Stimulated activated CD8-positive, alpha-beta memory T cell treated with anti-CD3 and anti-CD28 coated beads, Interleukin-7, amount 100 ng/mL, for 48 hours (primary cell): ENCODE measurements around the gene CSNK1E.

Source experiments
- DNase-seq, 2 donors: peaks; one replicate each; pipeline ENCODE4 v3.0.0-alpha.2; 2020; ENCODE audit warnings: low read depth in 1 of 2; ENCODE audit errors: extremely low read depth in 1 of 2

The CSNK1E gene

DNA sequence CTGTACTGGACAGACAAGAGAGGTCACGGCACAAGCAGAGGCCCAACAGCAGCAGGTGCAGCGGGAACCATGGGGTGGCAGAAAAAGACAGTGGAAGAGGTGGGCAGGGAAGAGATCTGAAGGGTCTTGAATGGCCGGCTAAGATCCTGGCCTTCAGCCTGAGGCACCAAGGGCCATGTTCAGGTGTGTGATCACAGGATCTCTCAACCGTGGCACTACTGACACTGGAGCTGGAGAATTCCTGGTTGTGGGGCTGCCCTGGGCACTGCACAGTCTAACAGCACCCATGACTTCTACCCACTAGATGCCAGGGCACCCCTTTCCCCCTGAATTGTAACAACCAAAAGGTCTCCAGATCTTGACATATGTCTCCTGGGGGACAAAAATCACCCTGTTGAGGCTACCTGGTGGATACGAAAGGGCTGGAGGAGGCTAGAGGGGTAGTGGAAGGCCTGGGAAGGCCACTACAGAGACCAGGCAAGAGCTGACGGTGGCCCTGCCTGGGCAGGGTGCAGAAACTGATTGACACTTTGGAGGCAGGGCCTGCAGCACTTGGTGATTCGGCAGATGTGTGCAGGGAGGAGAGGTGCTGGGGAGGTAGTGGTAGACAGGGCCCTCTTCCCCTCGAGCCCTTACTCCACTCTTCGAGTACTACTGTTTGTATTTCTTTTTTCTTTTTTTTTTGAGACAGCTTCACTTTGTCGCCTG, 8.3 kb downstream of the CSNK1E start:
- DNase-seq, result no peak

DNA sequence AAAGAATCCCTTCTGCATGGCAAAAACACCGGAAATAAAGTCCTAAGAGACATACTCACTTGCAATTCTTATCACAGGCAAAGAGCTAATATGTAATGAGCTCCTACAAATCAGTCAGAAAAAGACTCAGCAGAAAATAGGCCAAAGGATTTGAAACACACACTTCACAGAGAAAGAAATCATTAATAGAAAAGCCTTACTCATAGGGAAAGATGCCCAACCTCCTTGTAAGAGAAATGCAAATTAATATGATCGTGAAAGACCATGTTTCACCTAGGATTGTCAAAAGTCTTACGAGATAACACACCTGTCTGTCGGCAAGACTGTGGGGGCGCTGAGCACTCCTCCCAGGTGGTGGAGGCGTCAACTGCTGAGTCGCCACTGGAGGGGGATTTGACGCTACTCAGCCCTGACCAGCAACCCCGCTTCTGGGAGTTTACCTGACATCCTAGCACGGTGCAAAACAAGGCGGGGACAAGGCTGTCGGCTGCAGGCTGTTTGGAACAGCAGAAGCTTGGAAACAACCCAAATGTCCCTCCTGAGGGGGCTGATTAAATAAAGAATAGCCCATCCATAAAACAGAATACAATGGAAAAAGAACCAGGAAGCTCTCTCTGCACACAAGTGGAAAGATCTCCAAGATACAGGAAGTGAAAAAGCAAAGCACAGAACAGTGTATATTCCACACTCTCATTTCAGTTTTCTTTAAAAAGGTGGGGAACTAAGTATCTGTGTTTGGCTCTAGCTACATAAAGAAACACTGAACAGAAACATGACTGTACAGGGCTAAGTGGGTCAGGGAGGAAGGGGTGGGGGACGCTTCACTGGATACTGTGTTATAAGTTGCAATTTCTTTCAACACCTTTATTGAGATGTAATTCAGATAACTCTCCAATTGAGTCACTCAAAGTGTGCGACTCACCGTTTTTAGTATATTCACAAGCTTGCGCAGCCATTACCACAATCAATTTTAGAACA, 11.5 kb downstream of the CSNK1E start:
- DNase-seq, result no peak

DNA sequence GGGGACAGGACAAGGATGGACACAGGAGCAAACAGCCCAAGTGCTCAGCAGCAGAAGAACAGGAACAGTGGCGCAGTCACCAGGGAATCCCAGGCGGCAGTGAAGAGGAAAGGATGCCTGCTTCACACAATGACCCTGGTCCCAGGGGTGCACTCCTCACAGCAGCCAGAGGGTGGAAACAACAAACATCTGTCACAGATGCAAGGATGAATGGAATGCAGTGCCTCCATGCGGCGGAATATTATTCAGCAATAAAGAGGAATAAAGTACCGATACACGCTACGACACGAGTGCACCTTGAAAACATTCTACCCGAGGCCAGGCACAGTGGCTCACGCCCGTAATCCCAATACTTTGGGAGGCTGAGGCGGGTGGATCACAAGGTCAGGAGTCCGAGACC, 12.7 kb downstream of the CSNK1E start:
- no peak for DNase-seq

GRCh38 chr22:38303974-38304373, 13.3 kb downstream of the CSNK1E start:
- no peak for DNase-seq

DNA sequence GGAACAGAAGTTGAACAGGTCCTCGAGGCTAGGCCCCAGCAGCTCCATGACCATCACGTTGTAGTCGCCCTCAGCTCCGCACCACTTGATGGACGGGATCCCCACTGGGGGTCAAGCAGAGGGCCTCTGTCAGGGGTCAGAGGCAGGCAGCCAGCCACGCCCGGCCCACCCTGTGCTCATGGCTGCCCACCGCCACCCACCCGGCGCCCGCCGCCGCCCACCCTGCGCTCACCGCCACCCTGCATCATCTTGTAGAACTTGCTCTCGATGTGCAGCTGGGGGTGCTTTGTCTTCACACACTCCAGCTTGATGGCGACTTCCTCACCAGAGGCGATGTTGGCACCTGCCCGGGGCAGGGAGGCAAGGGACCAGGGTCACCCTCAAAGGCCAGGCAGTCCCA, 14.3 kb downstream of the CSNK1E start:
- DNase-seq, result no peak

DNA sequence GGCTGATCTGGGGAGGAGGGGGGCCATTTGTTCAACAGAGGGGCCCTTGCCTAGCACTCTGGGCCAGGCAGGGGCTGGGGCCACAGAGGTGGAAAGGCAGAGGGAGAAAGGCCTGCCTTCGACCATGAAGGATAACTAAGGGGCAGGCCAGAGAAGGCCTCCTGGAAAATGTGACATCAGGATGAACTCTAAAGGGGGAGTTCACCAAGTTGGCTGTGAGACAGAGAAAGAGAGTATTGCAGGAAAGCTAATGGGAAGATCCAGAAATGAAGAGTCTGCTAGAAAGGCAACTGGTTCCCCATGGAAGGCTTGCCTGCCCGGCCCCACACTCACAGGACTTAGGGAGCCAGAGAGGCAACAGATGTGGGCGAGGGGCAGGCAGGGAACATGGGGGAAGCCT, 16.3 kb downstream of the CSNK1E start:
- no peak for DNase-seq

DNA sequence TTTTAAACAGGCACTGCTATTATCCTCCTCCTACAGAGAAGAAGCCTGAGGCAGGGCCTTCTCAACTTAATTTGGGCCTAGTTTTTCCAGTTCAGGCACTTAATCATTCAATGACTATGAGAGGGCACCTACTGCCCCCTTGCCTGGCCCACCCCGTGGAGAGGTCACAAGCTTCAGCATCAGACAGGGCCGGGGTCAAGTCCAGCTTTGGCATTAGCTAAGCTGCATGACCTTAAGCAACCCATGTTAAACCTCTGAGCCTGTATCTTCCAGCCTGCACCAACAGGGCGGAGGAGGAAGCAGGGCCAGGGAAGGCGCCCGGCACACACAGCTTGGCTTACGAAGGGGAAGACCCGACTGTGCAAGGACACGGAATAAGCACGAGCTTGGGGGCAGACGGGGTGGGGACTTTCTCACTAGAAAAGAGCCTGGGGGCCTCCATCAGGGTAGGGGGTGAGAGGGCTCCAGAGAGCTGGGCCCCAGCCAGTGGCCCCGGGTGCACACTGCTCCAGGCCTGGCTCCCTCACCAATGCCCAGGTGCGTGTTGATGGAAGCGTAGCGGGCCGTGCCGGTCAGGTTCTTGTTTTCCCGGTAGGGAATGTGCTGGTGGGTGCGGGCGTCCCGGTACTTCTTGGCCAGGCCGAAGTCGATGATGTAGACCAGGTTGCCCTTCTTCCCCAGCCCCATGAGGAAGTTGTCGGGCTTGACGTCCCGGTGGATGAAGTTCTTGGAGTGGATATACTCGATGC, 16.9 kb downstream of the CSNK1E start:
- no peak for DNase-seq

GRCh38 chr22:38299770-38300102, 17.5 kb downstream of the CSNK1E start:
- no peak for DNase-seq

DNA sequence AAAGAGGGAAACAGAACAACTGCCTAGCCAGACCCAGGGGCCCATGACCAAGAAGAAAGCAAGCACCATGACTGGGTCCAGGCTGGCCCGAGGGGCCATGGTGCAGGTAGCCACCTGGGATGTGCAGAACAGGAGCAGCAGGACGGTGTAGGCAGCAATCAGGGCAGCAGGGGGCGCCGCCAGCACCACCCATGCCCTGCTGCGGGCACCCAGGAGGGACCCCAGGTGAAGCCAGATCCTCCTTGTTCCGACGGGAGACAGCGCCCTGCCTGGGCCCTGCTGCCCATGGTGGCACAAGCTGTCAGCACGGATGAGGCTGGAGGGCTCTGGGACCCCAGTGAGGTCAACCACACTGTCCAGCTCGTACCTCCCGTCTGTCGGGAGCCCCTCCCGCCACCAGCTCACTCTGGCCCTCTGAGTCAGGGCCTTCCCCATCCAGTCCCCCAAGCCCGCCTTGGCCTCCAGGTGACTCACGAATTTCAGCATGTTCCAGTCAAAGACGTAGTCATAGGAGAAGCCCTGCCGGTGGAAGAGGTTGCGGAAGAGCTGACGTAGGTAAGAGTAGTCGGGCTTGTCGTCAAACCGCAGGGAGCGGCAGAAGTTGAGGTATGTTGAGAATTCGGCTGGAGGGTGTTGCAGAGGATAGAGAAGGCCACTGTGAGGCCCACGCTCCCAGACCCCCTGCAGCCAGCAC, 18.8 kb downstream of the CSNK1E start:
- DNase-seq, result no peak

DNA sequence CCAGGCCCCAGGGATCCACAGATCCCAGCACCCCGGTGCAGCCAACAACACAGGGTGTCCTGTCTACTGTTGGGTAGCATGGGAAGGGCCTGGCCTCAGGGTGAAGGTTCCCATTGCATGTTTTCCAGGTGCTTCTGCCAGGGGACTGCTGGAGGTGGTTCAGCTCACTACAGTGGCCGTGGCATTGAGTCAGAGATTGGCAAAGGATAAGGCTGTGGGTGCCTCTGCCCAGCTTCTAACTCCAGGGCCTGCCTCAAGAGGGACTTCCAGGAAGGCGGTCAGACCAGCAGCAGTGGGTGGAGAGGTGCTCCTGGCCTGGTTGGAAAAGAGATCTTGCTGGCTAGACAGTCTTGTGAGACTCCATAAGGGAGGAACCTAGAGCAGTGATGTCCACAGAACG, 20.9 kb downstream of the CSNK1E start:
- no peak for DNase-seq

DNA sequence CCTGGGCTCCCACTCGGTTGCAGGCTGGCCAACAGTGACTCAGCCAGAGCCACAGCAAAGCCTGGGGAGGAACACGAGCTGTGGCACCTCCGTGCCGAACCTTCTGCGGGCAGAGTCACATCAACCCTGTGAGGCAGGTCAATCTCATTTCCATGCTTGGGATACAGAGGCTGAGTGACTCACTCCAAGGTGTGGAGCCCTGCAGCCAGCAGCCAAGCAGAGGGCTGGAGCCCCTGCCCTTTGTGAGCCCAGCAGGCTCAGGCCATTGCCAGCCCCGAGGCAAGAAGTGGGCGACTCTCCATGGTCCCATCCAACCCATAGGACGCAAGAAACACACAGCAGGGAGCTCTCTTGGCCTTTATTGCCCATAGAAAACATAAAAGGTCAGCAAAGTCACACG, 21.4 kb downstream of the CSNK1E start:
- no peak for DNase-seq

- DNase-seq, result no peak
Measured at GRCh38 chr22:38295339-38295738, 21.9 kb downstream of the CSNK1E start.

DNA sequence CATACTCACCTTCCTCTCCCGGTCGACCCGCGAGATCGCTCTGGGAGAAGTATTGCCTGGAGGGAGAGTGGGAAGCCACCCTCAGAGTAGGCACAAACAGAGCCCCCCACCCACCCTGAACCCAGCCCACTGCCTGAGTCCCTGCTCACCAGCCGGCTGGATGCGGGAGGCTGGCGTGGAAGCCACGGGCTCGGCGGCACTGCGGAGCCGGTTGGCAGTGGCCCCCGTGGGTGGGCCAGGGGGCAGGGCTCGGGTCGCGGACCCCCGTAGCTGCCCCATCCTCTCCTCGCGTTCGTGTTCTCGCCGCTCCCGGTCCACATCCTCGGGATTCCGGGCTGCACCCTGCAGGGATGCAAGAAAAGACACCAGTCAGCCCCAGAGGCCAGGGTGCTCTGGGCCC, 23.0 kb downstream of the CSNK1E start:
- DNase-seq, result no peak

GRCh38 chr22:38292694-38293093, 24.5 kb downstream of the CSNK1E start:
- DNase-seq, result no peak

GRCh38 chr22:38291201-38291777, 25.9 kb downstream of the CSNK1E start:
- no peak for DNase-seq

DNA sequence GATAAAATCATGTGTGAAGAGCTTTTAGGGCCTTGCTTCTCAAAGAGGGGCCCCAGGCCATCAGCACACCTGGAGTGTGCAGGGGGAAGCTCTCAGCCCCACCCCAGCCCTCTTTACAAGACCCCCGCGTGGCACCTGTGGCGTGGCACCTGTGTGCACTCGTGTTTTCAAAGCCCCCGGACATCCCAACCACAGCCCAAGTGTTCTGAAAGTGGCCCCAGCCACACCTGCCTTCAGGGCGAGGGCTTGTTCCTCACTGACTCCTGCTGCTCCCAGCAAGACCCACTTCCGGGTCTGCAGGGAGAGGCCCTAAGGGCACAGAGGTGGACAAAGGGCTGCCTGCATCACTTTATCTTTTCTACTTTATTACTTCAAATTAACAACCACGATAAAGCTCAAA, 26.9 kb downstream of the CSNK1E start:
- DNase-seq, result no peak

DNA sequence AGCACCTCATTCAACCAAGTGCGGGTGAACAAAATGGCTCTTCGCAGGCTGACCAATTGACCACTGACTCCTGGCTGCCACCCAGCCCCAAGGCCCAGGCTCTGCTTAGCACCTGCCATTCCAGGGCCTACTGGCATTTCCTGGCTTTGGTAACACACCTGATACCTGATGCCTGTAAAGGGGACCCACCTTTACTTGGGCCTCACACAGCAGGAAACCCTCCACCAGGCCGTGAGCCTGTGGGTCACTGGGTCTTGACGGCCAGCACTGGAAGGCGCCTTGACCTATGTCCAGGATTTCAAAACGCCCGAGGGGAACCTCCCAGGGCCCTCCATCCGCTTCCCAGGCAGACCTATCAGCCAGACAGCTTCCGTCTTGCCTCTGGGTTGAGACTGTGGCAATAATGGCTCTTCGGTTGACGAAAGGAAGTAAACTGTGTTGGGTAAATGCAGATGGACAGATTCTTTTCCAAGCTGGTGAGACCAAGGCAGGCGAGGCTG, 27.6 kb downstream of the CSNK1E start:
- DNase-seq, result no peak

GRCh38 chr22:38286915-38287669, 30.1 kb downstream of the CSNK1E start:
- no peak for DNase-seq

- DNase-seq, result no peak
Measured at GRCh38 chr22:38285018-38285417, 32.2 kb downstream of the CSNK1E start.

DNA sequence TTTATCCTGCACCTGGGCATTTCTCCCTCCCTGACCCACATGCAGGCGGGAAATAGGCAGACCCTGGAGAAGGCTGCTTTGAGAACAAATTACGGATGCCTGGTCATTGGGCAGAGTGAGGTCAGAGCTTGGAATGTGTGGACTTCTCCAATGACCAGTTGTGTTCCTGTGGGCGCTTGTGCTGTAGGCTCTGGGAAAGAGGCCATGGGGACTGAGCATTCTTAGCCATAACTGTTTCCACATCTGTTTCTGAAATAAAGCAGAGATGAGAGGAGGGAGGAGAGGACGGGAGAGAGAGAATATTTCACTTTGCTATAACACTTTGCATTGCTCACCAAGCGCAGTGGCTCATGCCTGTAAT, 33.2 kb downstream of the CSNK1E start:
- no peak for DNase-seq
